WI38 (cell line): Measurements from ENCODE around the gene SENP8.
"Not testable (repeated sequence)": the region's sequence is repeated elsewhere in the genome, so short reads cannot be mapped to it uniquely, and the experiment has no call there.

Experiments
- H3K4me3 ChIP-seq: 2 replicates; pipeline ENCODE4 v1.5.1; 2011; ENCODE audit warnings: low read depth, mild to moderate bottlenecking, control low read depth, low read length
- TF ChIP-seq, protein P1 (sequence below): IDR thresholded peaks from 2 replicates; pipeline ENCODE4 v1.5.1; 2012; ENCODE audit warnings: low read depth, mild to moderate bottlenecking, control low read depth, low read length

Gene SENP8

DNA sequence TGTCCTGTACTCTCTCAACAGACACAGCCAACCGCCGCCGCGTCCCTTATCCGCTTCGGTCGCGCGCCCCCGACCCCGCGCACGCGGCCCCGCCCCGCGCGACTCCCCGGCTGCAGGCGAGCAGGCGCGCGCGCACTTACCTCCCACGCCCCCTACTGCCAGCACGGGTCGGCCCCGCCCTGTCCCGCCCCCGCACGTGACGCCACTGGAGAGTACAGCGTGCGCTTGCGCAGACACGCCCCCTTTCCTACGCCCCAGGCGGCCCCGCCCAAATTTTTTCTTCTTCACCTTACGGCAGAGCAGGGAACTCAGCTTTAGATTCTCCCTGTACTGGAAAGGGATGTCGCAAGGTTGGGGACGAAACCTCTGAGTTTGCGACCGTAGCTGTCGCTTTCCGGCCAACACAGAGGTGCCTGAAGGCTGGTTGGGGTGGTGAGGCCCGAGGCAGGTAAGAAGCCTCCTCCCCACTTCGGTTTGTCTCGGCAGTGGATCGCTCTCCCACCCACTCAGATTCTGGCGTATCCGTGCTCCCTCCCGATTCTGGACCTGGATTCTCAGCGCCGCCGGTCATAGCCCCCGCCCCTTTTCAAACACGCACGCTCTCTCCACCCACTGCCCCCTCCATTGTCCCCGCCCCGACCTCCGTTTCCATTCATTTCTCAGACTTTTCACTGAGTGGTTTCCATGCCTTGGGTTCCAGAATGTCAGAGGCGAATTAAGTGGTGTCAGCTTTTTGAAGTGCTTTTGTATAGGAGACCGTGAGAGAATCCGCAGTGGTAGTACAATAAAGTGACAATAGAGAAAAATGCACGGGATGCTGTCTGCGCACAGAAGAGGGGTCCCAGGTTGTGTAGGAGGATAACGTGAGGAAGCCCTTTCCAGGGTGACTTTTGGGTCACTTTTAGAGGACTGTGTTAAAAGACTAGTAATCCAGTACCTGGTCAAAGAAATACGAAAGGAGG, at the start of gene SENP8, which contains the start of gene MYO9A:
Gene SENP8, plus strand, starts transcription at position 387 of the 962 bp plus-strand sequence. CDS start 21,221 bp downstream, outside the sequence.
Gene MYO9A, minus strand, starts transcription at position 134 of the 962 bp plus-strand sequence. CDS start 71,587 bp downstream, outside the sequence.
- H3K4me3 ChIP-seq, result peak within 1 kb of the TSS; percentile 91
- TF ChIP-seq, protein P1, sequence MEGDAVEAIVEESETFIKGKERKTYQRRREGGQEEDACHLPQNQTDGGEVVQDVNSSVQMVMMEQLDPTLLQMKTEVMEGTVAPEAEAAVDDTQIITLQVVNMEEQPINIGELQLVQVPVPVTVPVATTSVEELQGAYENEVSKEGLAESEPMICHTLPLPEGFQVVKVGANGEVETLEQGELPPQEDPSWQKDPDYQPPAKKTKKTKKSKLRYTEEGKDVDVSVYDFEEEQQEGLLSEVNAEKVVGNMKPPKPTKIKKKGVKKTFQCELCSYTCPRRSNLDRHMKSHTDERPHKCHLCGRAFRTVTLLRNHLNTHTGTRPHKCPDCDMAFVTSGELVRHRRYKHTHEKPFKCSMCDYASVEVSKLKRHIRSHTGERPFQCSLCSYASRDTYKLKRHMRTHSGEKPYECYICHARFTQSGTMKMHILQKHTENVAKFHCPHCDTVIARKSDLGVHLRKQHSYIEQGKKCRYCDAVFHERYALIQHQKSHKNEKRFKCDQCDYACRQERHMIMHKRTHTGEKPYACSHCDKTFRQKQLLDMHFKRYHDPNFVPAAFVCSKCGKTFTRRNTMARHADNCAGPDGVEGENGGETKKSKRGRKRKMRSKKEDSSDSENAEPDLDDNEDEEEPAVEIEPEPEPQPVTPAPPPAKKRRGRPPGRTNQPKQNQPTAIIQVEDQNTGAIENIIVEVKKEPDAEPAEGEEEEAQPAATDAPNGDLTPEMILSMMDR, result no peak

DNA sequence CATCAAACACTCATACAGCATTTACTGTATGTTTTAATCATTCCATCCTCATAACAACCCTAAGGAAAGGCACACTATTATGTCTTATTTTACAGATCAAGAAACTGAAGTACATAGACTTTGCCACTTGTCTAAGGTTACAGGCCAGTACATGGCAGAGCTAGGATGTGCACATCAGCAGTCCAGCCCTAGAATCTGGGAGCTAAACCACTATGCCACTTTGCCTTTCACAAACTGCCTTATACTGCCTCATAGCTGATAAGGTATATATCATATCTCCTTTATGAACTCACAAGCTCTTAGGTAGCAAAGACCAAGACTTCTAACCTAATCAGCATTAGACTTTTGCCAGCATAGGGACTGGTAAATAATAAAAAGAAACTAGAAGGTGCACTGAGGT, 49.3 kb upstream of the SENP8 start:
- no peak overlapping the region for H3K4me3 ChIP-seq

DNA sequence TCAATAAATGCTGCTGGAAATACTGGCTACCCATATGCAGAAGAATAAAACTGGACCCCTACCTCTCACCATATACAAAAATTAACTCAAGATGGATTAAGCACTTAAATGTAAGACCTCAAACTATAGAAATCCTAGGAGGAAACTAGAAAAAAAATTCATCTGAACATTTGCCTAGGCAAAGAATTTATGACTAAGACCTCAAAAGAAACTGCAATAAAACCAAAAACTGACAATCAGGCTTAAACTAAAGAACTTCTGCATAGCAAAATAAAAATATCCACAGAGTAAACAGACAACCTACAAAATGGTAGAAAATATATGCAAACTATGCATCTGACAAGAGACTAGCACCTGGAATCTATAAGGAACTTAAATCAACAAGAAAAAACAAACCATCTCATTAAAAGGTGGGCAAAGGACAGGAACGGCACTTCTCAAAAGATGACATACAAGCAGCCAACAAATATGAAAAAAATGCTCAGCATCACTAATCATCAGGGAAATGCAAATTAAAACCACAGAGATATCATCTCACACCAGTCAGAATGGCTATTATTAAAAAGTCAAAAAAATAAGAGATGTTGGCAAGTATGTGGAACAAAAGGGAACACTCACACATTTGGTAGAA, 47.3 kb upstream of the SENP8 start:
- no peak overlapping the region for H3K4me3 ChIP-seq
- TF ChIP-seq, protein P1, result no peak

More for the DNA sequence above, 49.3 kb upstream of the SENP8 start:
- TF ChIP-seq, protein P1, result no peak

DNA sequence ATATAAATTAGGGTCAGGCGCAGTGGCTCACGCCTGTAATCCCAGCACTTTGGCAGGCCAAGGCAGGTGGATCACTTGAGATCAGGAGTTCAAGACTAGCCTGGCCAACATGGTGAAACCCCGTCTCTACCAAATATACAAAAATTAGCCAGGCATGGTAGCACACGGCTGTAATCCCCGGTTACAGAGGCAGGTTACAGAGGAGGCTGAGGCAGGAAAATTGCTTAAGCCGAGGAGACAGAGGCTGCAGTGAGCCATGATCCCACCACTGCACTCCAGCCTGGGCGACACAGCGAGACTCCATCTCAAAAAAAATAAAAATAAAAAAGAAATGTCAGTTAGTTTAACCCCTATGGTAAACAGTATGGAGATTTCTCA, 46.8 kb upstream of the SENP8 start:
- not testable (repeated sequence) for H3K4me3 ChIP-seq

DNA sequence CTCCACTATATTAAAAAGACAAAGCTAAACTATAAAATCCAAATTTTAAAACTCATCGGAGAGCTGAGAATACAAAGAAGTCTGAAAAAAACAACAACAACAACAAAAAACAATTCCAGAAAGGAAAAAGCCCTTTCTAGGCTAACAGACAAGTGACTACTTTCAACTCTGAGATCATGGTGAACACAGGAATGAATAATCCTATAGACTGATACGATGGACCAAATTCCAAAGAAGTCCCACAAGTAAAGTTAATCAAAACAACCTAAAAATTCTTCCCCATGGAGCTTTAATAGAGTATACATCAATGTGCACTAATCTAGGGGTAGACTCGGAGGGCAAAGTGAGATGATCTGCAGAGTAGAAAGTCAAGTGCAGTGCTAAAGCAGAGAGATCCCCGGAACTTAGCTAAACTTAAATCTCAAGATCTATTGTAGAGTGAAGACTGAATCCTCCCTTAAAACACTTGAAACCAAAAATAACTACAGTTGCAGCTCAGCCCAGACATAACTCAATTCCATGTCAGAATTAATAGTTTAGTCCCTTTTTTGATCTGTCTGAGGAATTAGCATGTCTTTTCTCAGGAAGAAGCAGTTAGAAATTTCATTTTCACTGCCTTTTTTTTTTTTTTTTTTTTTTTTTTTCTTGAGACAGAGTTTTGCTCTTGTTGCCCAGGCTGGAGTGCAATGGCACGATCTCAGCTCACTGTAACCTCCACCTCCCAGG, 43.7 kb upstream of the SENP8 start:
- TF ChIP-seq, protein P1, result no peak
- H3K4me3 ChIP-seq, result no peak overlapping the region

DNA sequence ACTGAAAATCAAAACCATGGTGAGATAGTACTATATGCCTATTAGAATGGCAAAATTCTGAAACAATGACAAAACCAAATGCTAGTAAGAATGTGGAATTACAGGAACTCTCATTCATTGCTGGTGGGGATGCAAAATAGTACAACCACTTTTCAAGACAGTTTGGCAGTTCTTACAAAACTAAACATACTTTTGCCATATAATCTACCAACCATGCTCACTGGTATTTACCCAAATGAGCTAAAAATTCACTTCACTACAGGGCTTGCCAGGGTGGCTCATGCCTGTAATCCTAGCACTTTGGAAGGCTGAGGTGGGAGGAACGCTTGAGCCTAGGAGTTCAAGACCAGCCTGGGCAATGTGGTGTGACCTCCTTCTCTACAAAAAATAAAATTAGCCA, 40.3 kb upstream of the SENP8 start:
- TF ChIP-seq, protein P1, result no peak

DNA sequence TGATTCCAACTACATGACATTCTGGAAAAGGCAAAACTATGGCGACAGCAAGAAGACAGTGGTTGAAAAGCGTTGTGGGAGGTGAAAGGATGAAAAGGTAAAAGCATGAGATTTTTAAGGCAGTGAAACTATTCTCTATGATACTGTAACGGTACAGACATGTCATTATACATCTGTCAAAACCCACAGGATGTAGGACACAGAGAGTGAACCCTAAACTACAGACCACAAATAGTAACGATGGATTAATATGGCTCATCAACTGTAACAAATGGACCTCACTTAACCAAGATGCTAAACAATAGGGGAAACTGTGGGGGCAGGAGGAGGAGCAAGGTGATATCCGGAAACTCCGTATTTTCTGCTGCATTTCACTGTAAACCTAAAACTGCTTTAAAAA, 39.3 kb upstream of the SENP8 start:
- TF ChIP-seq, protein P1, result no peak
- H3K4me3 ChIP-seq, result no peak overlapping the region

More for the DNA sequence above, 40.3 kb upstream of the SENP8 start:
- H3K4me3 ChIP-seq, result no peak overlapping the region
